NB4 (cell line): Measurements from ENCODE around the gene GNA12.

Experiments used
- DNase-seq: peaks from one replicate; pipeline ENCODE4 v3.0.0; 2010; ENCODE audit warnings: low read depth
- H3K4me3 ChIP-seq: one replicate; pipeline ENCODE4 v1.5.1; 2011; ENCODE audit warnings: mild to moderate bottlenecking, low read depth, low read length, moderate library complexity
- CTCF ChIP-seq: IDR thresholded peaks from one replicate; pipeline ENCODE4 v1.5.1; 2012; ENCODE audit warnings: low read depth, low read length
- MAX ChIP-seq: IDR thresholded peaks from 2 replicates; pipeline ENCODE4 v1.6.1; 2011; ENCODE audit warnings: low read depth, low read length
- MYC ChIP-seq: IDR thresholded peaks from 2 replicates; pipeline ENCODE4 v1.6.1; 2011; ENCODE audit warnings: low read depth, low read length
- POLR2A ChIP-seq: IDR thresholded peaks from 2 replicates; pipeline ENCODE4 v1.6.1; 2011; ENCODE audit warnings: mild to moderate bottlenecking; ENCODE audit not compliant: insufficient read length; ENCODE audit errors: extremely low read depth

GNA12 gene

GRCh38 chr7:2709553-2710285 is 134.4 kb downstream of the GNA12 start:
- TF ChIP-seq MYC = peak; percentile 63
- peak; percentile 99 for TF ChIP-seq CTCF
- peak; percentile 55; the same call in 1 of the 2 replicates for TF ChIP-seq MAX
- no peak for TF ChIP-seq POLR2A
- no peak overlapping the region for H3K4me3 ChIP-seq
- peak; percentile 86 for DNase-seq

- no peak overlapping the region for H3K4me3 ChIP-seq
- no peak for DNase-seq
- TF ChIP-seq CTCF = no peak
- TF ChIP-seq MYC = no peak
Measured at GRCh38 chr7:2708547-2709310, 135.4 kb downstream of the GNA12 start.

GRCh38 chr7:2708041-2708440 is 136.1 kb downstream of the GNA12 start:
- H3K4me3 ChIP-seq = no peak overlapping the region
- no peak for DNase-seq
- no peak for TF ChIP-seq CTCF
- TF ChIP-seq MYC = no peak
- no peak for TF ChIP-seq MAX
- TF ChIP-seq POLR2A = no peak

- no peak for DNase-seq
- H3K4me3 ChIP-seq = no peak overlapping the region
- no peak for TF ChIP-seq MAX
- TF ChIP-seq POLR2A = no peak
- TF ChIP-seq MYC = no peak
- no peak for TF ChIP-seq CTCF
Measured at GRCh38 chr7:2707481-2707880, 136.6 kb downstream of the GNA12 start.

GRCh38 chr7:2706685-2707126 is 137.4 kb downstream of the GNA12 start:
- no peak for DNase-seq
- TF ChIP-seq CTCF (no peak), MYC (no peak), MAX (no peak), POLR2A (no peak)
- no peak overlapping the region for H3K4me3 ChIP-seq
